HG02678 (cell line): ENCODE results near the gene WNK2.

ENCODE experiments used
- ATAC-seq: cut with Tn5 transposase; IDR thresholded peaks from one replicate; pipeline ENCODE4 v1.9.1; 2021; ENCODE audit warnings: mild to moderate bottlenecking, moderate library complexity; ENCODE audit not compliant: unreplicated experiment

Gene WNK2

DNA sequence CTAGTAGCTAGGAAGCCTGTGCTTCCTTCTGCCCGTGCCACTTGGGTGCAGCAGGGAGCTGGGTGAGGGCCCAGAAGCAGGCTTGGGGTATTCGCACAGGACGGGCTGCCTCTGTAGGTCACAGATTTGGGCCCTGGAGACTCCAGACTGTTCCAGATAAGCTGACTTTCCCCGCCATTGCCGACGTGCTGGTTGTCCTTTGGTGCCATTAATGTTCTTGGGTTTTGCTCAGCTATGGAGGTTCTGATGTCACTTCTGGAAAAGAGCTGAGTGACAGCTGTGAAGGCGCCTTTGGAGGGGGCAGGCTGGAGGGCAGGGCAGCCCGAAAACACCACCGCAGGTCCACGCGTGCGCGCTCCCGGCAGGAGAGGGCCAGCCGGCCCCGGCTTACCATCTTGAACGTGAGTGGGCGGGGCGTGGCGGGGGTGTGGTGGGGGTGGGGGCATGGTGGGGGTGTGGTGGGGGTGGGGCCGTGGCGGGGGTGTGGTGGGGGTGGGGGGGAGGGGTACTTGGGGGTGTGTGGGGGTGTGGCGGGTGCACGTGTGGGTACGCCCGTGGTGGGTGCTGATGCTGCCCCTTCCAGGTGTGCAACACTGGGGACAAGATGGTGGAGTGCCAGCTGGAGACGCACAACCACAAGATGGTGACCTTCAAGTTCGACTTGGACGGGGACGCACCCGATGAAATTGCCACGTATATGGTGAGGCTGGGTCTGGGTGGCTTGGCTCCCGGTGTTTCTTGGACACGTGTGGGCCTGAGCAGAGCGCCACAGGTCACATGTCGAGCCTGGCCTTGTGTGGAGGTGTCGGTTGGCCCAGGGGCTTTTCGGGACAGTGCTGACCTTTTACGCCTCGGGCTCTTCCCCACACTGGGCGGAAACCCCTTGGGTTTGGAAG, 79.6 kb downstream of the WNK2 start:
- no peak for ATAC-seq

DNA sequence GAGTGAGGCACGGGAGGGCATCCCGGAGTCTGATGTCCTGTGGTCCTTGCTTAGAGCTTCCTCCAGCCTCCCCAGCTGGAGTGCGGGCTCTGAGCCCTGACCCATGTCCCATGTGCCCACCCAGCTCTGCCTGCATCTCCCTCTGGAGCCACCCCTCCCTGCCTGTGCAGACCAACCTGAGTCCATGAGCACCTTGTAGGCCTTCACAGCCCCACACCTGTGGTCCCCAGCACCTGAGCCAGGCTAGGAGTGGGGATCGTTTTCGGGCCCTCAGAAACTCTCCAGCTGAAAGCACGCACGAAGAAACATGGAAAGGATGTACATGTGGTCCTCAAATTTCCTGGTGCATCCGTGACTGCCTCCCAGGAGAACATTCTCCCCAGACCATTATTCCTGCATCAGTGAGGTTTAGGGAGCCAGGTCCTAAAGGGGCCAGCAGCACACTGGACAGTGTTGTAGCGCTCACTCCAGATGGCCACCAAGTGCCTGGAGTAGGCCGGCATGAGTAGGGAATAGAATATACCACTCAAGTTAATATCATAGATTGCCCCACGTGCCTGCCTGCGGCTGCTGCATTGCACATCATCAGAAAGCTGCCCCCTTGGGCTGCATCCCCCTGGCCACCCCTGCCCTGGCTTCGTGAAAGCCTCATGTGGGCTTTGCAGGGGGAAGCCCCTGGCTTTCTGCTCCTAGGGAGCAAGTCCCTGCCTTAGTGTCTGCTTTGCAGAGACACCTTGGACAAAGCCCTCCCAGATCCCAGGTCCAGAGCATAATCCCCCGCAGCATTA, 80.6 kb downstream of the WNK2 start:
- ATAC-seq, result no peak

DNA sequence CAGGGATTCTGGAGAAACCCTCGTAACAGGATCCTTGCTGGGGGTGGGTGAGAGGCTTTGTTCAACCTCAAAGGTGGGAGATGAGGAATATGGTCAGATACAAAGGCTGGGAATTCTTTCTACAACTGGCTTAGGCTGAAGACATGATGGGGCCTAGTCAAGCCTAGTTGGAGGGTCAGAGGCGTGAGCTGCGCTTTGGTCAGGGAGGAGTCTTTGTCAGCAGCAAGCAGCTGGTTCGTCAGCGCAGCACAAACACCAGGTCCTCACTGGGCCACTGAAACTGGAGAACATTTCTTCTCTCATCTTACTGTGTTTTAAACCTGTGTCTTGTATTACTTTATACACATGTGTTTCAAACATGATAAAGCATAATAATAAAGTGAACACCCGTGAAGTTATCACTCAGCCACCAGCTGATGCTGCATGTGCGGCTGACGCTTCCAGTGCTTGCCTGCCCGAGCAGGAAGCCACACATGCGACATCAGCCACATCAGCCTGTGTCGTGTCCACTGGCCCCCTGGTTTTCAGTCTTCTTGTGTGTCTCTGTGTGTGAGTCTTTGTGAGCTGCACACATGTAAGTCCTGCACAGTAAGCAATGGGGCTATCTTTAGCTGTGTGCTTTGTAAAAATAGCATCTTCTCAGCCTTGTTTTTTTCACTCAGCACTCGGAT, 81.5 kb downstream of the WNK2 start:
- no peak for ATAC-seq

DNA sequence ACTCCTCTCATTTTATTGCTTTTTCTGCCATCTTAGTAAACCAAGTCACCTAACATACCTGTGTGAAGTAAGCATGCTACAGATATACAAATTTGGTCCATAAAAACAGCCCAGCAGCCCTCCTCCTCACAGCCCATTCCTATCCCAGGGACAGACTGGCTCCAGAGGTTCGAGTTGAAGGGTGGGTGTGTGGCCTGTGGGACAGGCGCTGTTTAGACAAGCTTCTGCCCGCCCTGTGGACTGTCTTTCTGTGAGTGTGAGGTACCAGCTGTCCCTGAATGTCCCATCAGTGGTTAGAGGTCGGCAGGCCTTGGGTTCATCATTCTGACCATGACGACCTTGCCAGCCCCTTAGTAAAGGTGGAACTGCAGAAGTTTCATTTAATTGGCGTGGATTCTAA, 82.0 kb downstream of the WNK2 start:
- no peak for ATAC-seq

DNA sequence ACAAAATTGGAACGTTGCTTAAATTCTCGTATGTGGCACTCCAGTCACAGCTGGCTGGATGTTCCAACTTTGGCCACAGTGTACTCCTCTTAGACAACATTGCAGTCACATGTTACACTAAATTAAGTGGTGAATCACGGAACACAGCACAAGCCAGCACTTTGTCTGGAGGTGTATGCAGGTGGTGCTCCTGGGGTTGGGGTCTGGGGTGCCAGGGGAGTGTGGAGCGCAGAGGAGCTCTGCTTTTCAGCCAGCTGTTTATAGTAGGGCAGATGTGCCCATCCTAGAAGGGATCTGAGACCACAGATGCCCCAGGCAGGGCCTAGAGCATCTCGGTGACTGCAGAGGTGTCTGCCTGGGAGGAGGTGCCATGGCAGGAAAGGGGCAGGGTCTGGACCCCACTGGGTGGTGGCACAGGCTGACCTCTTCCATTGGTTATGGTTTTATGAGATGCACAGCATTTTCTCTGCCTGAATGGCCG, 82.6 kb downstream of the WNK2 start:
- ATAC-seq, result no peak

DNA sequence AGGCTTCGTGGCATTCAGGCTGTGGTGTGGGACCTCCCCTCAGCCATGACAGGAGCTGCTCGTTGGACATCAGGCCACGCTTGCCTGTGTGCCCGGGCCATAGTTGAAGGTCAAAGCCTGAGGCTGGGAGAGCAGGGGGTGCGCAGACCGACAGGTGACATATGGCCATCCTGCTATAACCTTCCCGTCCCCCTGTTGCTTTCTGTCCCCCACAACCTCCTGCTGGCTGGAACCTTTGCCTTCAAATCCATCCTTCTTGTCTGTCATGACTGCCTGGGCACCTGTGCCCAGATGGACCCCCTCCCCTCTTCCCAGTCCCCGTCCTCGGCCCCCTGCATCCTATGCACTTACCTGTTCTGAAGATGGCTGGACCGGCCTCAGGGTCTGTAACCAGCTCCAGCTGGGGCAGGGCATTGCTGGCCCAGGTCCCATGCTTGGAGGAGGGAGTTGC, 83.2 kb downstream of the WNK2 start:
- ATAC-seq, result no peak

DNA sequence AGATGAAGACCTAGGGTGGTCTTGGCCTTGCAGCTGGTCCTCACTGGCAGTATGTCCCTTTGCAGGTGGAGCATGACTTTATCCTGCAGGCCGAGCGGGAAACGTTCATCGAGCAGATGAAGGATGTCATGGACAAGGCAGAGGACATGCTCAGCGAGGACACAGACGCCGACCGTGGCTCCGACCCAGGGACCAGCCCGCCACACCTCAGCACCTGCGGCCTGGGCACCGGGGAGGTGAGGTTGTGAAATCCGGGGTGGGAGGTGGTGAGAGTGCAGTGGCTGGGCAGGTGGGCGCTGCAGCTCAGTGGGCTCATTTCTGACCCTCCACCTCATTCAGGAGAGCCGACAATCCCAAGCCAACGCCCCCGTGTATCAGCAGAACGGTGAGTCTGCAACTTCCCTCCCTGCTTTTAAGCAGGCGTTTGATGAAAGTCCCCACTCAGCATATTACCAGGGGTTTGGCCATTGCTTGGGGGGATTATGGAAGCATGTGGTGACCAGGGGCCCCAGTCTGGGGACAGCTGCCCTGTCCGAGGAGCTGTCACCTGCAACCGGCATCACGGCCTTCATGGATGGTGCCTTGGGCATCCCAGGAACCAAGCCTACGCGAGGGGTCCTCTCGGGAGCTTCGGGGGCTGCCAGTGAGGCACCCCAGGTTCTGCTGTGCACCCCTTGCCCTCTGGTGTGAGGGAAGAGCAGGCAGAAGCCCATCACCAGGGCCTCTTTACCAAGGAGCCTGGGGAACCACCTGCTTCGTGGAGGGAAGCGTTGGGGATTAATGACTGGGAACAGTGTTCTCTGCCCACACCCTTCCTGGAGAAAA, 84.0 kb downstream of the WNK2 start:
- no peak for ATAC-seq

DNA sequence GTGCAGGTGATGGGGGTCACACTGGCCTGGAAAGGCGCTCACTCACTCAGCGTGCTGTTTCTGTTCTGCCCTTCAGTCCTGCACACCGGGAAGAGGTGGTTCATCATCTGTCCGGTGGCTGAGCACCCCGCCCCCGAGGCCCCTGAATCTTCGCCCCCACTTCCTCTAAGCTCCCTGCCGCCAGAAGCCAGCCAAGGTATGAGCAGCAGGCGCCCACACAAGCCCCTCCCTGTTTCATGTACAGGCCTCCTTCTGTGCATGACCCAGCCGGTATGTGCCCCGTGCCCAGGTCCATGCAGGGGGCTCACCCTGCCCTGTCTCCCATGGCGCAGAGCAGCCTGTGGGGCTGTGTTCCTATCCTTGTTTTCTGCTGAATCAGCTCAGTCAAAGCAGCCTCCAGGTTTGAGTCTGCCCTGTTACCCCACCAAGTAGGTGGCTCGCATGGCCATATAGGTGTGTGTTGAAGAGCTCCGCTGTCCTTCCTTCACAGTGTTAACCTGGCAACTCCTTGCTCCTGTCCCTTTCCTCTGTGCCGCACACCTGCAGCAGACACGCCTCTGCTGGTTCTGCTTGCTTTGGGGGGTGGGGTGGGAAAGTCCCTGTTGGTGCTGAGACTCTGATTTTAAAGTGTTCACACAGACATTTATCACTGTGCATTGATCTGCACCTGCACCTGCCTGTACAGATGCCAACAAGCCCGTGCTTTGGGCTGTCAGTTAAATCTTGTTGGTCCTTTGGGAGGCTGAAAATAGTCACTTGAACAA, 84.8 kb downstream of the WNK2 start:
- ATAC-seq, result no peak

DNA sequence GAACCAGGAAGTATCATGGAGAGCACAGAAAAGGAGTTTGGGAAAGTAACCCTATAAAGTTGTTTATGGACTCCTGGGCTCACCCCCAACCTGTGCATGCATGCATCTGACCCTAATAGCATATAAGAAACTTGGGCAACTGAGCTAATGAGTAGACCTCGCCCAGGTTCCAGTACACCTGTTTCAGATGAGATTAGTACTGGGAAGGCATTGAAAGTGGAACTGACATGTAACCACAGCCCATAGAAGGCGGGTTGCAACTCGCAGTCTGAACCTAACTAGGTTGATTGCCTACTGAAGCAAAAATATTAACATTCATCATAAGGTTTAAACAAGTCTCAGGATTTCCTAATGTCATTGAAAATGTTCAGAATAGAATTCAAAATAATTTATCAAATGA, 87.0 kb downstream of the WNK2 start:
- ATAC-seq, result no peak

DNA sequence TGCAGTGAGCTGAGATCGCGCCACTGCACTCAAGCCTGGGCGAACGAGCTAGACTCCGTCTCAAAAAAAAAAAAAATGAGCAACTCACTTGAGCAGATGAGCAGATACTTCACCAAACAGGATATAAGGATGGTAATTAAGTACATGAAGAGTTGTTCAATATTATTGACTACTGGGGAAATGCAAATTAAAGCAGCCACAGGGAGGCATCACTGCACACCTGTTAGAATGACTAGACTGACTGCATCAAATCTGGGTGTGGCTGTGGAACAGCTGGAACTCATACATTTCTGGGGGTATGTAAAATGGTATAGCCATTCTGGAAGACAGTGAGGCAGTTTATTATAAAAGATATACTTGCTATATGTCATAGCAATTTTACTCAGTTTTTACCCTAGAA, 93.0 kb downstream of the WNK2 start:
- ATAC-seq, result no peak

DNA sequence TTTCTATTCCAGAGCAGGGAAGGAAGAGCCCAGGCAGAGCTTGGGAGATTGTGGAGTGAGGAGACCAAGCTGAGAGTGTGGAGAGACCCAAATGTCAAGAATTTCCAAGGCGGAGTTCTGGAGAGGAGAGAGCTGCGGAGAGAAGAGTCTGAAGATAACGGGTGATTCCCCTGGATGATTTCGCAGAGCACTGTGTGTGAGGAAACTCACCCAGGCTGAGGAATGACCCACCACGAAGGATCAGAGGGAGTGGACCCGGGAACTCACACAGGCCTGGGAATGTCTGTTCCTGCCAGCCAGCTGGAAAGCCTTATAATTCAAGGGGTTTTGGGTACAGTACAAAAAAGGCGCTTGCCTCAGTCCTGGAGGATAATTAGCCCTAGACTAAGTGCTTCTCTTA, 94.2 kb downstream of the WNK2 start:
- ATAC-seq, result no peak

DNA sequence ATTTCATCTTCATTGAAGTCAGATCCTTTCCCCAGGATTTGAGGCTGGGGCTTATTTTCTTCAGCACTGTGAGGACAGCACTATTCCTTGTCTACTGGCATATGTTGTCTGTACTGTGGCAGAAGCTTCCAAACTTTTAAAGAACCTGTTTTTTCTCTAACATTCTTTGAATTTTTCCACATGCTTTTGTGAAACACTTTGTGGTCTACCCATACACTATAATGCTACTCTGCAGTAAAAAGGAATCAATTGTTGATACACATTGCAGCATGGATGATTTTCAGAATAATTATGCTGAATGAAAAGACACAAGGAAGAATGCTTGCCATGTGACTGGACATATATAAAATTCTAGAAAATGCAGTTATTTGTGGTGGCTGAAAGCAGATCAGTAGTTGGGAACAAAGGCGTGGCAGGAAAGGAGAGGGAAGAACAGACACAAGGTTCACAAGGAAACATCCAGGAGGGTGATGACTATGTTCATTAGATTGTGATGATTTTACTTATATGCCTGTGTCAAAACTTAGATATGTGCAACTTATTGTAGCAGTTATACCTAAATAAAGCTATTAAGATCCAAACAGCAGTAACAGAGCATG, 96.8 kb downstream of the WNK2 start:
- ATAC-seq, result no peak

DNA sequence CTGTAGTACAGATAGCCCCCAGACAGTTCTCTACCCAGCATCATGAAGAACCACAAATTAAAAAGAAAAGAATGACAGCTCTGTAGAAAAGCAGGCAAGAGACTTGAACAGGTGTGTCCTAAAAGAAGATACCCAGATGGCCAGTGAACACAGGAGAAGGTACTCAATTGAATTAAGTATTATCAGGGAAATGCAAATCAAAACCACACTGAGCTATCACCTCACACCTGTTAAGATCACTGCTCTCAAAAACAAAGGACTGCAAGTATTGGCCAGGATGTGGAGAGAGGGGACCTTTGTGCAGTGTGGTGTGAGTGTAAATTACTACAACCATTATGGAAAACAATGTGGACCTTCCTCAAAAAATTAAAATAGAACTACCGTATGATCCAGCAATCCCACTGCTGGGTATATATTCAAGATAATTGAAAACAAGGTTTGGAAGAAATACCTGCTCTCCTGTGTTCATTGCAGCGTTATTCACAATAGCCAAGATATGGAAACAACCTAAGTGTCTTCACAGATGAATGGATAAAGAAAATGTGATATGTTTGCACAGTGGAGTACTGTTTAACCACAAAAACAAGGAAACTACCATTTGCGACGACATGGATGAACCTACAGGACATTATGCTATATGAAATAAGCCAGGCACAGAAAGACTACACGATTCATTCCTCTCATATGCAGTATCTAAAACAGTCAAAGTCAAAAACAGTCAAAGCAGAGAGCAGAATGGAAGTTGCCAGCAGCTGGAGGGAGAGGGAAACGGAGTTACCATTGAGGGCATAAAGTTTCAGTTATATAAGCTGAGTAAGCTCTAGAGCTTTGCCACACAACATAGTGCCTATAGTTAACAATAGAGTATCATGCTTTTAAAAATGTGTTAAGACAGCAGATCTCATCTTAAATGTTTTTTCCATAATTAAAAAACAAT, 102.6 kb downstream of the WNK2 start:
- ATAC-seq, result no peak

DNA sequence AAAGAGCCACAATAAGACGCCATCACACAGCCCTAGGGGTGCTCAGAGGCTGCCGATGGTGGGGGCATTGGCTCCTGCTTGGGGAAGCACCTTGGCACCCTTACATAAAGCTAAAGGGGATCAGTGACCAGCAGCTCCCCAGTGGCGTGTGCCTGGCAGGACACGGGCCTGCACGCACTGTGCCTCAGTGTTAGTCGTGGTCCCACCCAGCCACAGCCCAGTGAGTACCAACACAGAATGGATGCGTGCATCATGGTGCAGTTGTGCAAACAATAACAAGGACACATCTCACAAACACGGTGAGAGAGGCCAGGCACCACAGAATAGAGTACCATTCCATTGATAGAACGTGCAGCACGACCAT, 103.2 kb downstream of the WNK2 start:
- no peak for ATAC-seq

DNA sequence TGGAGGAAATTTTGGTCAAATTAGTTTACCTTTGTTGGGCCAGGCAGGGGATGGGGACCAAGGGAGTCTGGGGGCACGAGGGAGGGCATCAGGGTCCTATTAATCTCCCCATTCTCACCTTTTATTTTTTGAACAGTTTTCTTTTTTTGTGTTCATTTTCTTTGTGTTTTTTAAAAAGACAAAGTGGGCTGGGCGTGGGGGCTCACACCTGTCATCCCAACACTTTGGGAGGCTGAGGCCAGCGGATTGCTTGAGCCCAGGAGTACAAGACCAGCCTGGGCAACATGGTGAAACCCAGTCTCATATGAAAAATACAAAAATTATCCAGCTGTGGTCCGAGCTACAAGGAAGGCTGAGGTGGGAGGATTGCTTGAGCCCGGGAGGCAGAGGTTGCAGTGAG, 103.7 kb downstream of the WNK2 start:
- ATAC-seq, result no peak

DNA sequence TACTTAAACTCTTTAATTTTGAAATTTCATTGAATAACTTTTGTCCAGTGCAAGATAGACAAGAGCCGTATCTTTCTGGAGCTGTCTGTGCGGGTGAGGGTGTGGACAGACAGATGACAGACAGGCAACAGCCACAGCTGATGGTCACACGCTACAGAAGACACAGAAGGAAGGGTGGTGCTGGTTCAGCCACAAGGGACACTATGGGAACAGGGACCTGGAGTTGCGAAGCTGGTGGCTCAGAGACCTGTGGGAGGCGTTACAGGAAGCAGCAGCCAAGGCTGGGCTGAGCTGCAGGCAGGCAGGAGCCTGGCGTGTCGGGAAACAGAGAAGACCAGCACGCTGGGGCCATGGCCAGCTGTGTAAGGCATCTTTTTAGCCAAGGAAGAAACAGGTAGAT, 104.4 kb downstream of the WNK2 start:
- ATAC-seq, result no peak

DNA sequence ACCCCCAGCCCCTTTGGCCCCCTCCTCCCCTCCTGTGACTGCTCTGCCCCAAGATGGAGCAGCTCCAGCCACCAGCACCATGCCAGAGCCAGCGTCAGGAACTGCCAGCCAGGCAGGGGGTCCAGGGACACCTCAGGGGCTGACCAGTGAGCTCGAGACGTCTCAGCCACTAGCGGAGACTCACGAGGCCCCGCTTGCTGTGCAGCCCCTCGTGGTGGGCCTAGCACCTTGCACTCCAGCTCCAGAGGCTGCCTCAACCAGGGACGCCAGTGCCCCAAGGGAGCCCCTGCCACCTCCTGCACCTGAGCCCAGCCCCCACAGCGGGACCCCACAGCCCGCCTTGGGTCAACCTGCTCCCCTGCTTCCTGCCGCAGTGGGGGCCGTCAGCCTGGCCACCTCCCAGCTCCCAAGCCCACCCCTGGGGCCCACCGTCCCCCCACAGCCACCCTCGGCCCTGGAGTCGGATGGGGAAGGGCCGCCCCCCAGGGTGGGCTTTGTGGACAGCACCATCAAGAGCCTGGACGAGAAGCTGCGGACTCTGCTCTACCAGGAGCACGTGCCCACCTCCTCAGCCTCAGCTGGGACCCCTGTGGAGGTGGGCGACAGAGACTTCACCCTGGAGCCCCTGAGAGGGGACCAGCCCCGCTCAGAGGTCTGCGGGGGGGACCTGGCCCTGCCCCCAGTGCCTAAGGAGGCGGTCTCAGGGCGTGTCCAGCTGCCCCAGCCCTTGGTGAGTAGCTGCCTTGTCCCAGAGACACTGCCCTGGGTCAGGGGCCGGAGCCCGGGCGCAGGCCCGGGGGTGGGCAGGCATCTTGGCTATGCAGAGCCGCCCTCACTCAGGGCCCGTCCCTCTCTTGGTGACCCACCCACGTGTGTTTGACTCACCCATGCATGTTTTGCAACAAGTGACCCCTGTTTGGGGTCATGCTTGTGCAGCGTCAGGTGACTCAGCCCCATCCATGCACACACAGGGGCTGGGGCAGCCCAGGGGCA, 105.2 kb downstream of the WNK2 start:
- ATAC-seq, result no peak
